Kidney (tissue), 14 donors: Measurements from ENCODE around the gene KLLN. TPM values are rescaled to one million over a fixed set of nuclear protein-coding genes. Genes with fewer than 3 reads are reported as not detected.

Experiments
- DNase-seq, 5 donors: peaks; one replicate each; pipeline ENCODE4 v3.0.0-alpha.2; 2013 to 2020
- FAIRE-seq: peaks from 2 replicates; lab custom pipeline; 2012; peaks lifted over from hg19 to GRCh38; lab: Jason Lieb, UNC
- H3K27ac ChIP-seq, 2 donors: one replicate each; pipeline ENCODE4 v1.7.0; 2013; ENCODE audit warnings: low read depth in 2 of 2, low read length in 2 of 2, inconsistent platforms in 1 of 2
- H3K27me3 ChIP-seq: one replicate; pipeline ENCODE4 v1.7.1; 2013; ENCODE audit warnings: low read length, inconsistent platforms; ENCODE audit not compliant: control insufficient read depth, insufficient read depth
- H3K36me3 ChIP-seq, 3 donors: one replicate each; pipeline versions ENCODE4 v1.7.0 to v1.7.1; 2013; ENCODE audit warnings: low read length in 3 of 3, control low read depth in 1 of 3, inconsistent platforms in 1 of 3; ENCODE audit not compliant: insufficient read depth in 3 of 3, control insufficient read depth in 2 of 3
- H3K4me1 ChIP-seq, 3 donors: one replicate each; pipeline versions ENCODE4 v1.7.0 to v1.7.1; 2013; ENCODE audit warnings: low read length in 3 of 3, inconsistent platforms in 1 of 3, low read depth in 1 of 3; ENCODE audit not compliant: control insufficient read depth in 2 of 3, insufficient read depth in 2 of 3
- H3K4me3 ChIP-seq, 3 donors: one replicate each; pipeline versions ENCODE4 v1.7.0 to v1.8.1; 2013; ENCODE audit warnings: low read length in 3 of 3, control low read depth in 1 of 3, inconsistent platforms in 1 of 3
- H3K9ac ChIP-seq, 3 donors: one replicate each; pipeline versions ENCODE4 v1.7.0 to v1.7.1; 2013; ENCODE audit warnings: low read length in 3 of 3, control low read depth in 1 of 3, inconsistent platforms in 1 of 3
- H3K9me3 ChIP-seq, 3 donors: one replicate each; pipeline versions ENCODE4 v1.7.0 to v1.7.1; 2013; ENCODE audit warnings: low read length in 3 of 3, control low read depth in 1 of 3, inconsistent platforms in 1 of 3; ENCODE audit not compliant: control insufficient read depth in 2 of 3, insufficient read depth in 1 of 3
- CTCF ChIP-seq: IDR thresholded peaks from 3 replicates; pipeline ENCODE4 v1.5.1; 2012; ENCODE audit warnings: mild to moderate bottlenecking, moderate library complexity, borderline replicate concordance; ENCODE audit not compliant: insufficient read depth; ENCODE audit errors: extremely low read depth
- intact Hi-C: fragments of 100-400 bp; cut with DNase I; formaldehyde crosslinking; loops from one replicate; pipeline ENCODE4 v1.11.1; 2022
- polyA plus RNA-seq: library from polyadenylated mRNA; stranded (reverse); fragments of 350-450 nt; fragmentation: Illumina TruSeq; extraction: RNeasy Lipid Tissue Mini Kit (QIAGEN cat#74804); gene quantifications from one replicate; pipeline ENCODE4 v1.2.3, GENCODE V29; 2014; ENCODE audit warnings: low read depth, low replicate concordance; ENCODE audit not compliant: insufficient read depth
- total RNA-seq: library from RNA; stranded (reverse); fragmentation: NEBNext Ultra II Directional; extraction: Animal tissue kit (Norgen Biotek cat#: 25700); gene quantifications from one replicate; pipeline ENCODE4 v1.2.1, GENCODE V29; 2021
- donor health status: control.
- donor health status: control.
- donor health status: control.
- donor health status: control.
- donor health status: control.
- donor health status: DM: yes; HTN: yes; CAD: no.
- donor health status: Normal renal cell carcinoma (clear cell type).

KLLN gene
- total and polyA plus RNA-seq, 2 donors from 2014 or later: 0.82 to 1.7 TPM

- Histone ChIP-seq H3K27me3 (no peaks in the 10 kb centered on the region), H3K9me3 (no peaks in the 10 kb centered on the region), H3K4me1 (peaks cover 0 to 2% (median 0%) of the 10 kb centered on the region in 3 donors), H3K36me3 (no peaks in the 10 kb centered on the region), H3K9ac (no peak overlapping the region), H3K4me3 (no peak overlapping the region), H3K27ac (no peak overlapping the region)
- TF ChIP-seq CTCF: no peak
- FAIRE-seq: no peak
- DNase-seq: peak in 3 of 5 donors; percentile 11 to 67 (median 63)
- intact Hi-C loops: no loop called here
Measured at GRCh38 chr10:87846023-87846422, 17.3 kb downstream of the KLLN start.

DNA sequence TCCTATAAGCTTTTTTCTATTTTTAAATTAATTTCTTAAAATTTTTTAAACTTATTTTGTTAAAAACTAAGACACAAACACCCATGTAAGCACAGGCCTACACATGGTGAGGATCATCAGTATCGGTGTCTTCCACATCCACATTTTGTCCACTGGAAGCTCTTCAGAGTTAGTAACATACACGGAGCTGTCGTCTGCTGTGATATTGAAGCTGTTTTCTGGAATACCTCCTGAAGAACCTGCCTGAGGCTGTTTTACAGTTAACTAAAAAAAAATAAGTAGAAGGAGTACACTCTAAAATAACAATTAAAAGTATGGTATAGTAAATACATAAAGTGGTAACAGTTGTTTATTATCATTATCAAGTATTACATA, 17.7 kb downstream of the KLLN start:
- no peaks in the 10 kb centered on the region for H3K4me1 ChIP-seq
- H3K9me3 ChIP-seq: no peaks in the 10 kb centered on the region
- H3K4me3 ChIP-seq: no peak overlapping the region
- peak in 1 of 5 donors; percentile 5 for DNase-seq
- H3K27ac ChIP-seq: no peak overlapping the region
- H3K36me3 ChIP-seq: no peaks in the 10 kb centered on the region
- H3K27me3 ChIP-seq: no peaks in the 10 kb centered on the region
- intact Hi-C loops: no loop called here
- no peak for TF ChIP-seq CTCF
- H3K9ac ChIP-seq: no peak overlapping the region
- FAIRE-seq: no peak

GRCh38 chr10:87844837-87845623, 18.3 kb downstream of the KLLN start:
- H3K27me3 ChIP-seq: no peaks in the 10 kb centered on the region
- no peaks in the 10 kb centered on the region for H3K36me3 ChIP-seq
- no peak overlapping the region for H3K27ac ChIP-seq
- H3K9ac ChIP-seq: no peak overlapping the region
- H3K9me3 ChIP-seq: no peaks in the 10 kb centered on the region
- FAIRE-seq (peak; percentile 15), DNase-seq (no peak)
- TF ChIP-seq CTCF: no peak
- H3K4me1 ChIP-seq: no peaks in the 10 kb centered on the region
- H3K4me3 ChIP-seq: no peak overlapping the region
- intact Hi-C loops: no loop called here
